Ishikawa (cell line): ENCODE measurements around the gene NCOA1.

ENCODE experiments used
- CEBPB ChIP-seq: IDR thresholded peaks from 2 replicates; pipeline ENCODE4 v1.6.1; 2012
- CREB1 ChIP-seq: IDR thresholded peaks from 2 replicates; pipeline ENCODE4 v1.6.1; 2012; ENCODE audit warnings: low read depth
- EGR1 ChIP-seq: IDR thresholded peaks from 2 replicates; pipeline ENCODE4 v1.6.1; 2012
- EP300 ChIP-seq: IDR thresholded peaks from 2 replicates; pipeline ENCODE4 v1.6.1; 2012; ENCODE audit warnings: borderline replicate concordance
- FOXM1 ChIP-seq: IDR thresholded peaks from 2 replicates; pipeline ENCODE4 v1.6.1; 2012; ENCODE audit warnings: low read depth, borderline replicate concordance
- NFIC ChIP-seq: IDR thresholded peaks from 2 replicates; pipeline ENCODE4 v1.6.1; 2012
- RAD21 ChIP-seq: IDR thresholded peaks from 2 replicates; pipeline ENCODE4 v1.6.1; 2012; ENCODE audit warnings: low read depth
- YY1 ChIP-seq: IDR thresholded peaks from 2 replicates; pipeline ENCODE4 v1.6.1; 2012; ENCODE audit warnings: low read depth
- TF ChIP-seq, protein P1 (sequence below): IDR thresholded peaks from 2 replicates; pipeline ENCODE4 v1.6.1; 2012
- TF ChIP-seq, protein P2 (sequence below): IDR thresholded peaks from 2 replicates; pipeline ENCODE4 v1.6.1; 2012; ENCODE audit warnings: low read depth, mild to moderate bottlenecking

DNA sequence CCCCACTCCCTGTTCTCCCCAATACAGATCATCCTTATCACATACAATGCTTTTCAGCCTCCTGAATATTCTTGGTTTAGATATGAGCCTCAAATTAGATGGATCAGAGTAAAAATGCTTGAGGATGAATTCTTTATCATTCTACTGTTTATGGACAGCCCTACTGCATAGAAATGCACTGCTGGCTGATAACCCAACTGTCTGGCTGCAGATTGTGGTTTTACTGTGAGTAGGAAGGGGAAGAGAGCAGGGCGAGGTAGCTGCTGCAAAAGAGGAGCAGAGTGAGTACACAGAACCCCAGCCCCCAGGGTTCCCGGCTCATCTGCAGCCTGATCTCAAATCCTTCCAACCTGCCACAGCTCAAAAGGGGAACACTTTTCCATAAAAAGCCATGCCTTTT is 29.4 kb upstream of the NCOA1 start:
- TF ChIP-seq FOXM1 (no peak), EGR1 (no peak), CREB1 (no peak), YY1 (no peak), NFIC (no peak), CEBPB (no peak), EP300 (no peak), RAD21 (no peak)
- TF ChIP-seq, protein P1, sequence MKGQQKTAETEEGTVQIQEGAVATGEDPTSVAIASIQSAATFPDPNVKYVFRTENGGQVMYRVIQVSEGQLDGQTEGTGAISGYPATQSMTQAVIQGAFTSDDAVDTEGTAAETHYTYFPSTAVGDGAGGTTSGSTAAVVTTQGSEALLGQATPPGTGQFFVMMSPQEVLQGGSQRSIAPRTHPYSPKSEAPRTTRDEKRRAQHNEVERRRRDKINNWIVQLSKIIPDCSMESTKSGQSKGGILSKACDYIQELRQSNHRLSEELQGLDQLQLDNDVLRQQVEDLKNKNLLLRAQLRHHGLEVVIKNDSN = no peak
- TF ChIP-seq, protein P2, sequence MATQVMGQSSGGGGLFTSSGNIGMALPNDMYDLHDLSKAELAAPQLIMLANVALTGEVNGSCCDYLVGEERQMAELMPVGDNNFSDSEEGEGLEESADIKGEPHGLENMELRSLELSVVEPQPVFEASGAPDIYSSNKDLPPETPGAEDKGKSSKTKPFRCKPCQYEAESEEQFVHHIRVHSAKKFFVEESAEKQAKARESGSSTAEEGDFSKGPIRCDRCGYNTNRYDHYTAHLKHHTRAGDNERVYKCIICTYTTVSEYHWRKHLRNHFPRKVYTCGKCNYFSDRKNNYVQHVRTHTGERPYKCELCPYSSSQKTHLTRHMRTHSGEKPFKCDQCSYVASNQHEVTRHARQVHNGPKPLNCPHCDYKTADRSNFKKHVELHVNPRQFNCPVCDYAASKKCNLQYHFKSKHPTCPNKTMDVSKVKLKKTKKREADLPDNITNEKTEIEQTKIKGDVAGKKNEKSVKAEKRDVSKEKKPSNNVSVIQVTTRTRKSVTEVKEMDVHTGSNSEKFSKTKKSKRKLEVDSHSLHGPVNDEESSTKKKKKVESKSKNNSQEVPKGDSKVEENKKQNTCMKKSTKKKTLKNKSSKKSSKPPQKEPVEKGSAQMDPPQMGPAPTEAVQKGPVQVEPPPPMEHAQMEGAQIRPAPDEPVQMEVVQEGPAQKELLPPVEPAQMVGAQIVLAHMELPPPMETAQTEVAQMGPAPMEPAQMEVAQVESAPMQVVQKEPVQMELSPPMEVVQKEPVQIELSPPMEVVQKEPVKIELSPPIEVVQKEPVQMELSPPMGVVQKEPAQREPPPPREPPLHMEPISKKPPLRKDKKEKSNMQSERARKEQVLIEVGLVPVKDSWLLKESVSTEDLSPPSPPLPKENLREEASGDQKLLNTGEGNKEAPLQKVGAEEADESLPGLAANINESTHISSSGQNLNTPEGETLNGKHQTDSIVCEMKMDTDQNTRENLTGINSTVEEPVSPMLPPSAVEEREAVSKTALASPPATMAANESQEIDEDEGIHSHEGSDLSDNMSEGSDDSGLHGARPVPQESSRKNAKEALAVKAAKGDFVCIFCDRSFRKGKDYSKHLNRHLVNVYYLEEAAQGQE = no peak
